ENCODE results near the gene HPS6. TPM values are rescaled to one million over a fixed set of nuclear protein-coding genes. Genes with fewer than 3 reads are reported as not detected.
"Not testable (repeated sequence)": the region's sequence is repeated elsewhere in the genome, so short reads cannot be mapped to it uniquely, and the experiment has no call there.

Gene HPS6
- total RNA-seq (10 to 100 TPM; 21.2 to 22.0 TPM), polyA plus RNA-seq (10 to 100 TPM; 14.6 to 22.0 (median 16.8) TPM), total RNA-seq (11.3 to 43.4 (median 36.2) reads per million in 6 experiments)

DNA sequence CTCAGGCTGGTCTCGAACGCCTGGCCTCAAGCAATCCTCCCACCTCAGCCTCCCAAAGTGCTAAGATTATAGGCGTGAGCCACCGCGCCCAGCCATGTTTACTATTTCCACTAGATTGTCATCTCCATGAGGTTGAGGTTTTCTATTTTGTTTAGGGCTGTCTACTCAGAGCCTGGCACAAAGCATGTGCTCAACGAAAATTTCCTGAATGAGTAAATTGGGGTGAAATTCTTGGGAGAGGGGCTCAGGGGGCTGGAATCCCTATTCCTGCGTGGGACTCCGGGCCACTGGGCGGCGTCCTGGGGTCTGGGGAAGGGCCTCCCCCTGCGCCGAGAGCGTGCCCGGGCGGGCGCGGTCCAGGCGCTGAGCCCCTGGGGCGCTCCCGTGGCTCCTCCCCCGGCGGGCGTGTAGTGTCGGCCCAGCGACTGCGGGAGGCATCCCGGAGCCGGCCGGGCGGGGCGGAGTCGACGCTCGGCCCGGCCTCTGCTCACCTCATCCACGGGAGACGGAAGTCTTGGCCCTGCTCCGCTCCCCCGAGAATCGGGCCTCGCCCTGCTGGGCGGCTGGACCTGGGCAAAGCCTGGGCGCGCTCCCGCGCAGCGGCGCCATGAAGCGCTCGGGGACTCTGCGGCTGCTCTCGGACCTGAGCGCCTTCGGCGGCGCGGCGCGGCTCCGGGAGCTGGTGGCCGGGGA lies at the start of gene HPS6:
TSS of gene HPS6 (plus strand) at position 482 of the 693 bp plus-strand sequence. CDS start at position 608, 126 bp downstream.
- POLR2A ChIA-PET, result interaction anchor here (0.9 to 3.9 kb wide), 6 partner anchors 9 to 185 kb away, joined by 3 to 25 read pairs (median 4); partner anchors contain the start of gene ARMH3
- Mint-ChIP-seq H3K9me3 (no peaks in the 10 kb centered on the region), H3K36me3 (peaks cover 0 to 8% (median 0%) of the 10 kb centered on the region in 3 donors), H3K4me1 (peaks cover 15 to 43% (median 38%) of the 10 kb centered on the region in 4 donors), H3K27ac (peak within 1 kb of the TSS; percentile 88 to 98 (median 96)), H3K27me3 (no peaks in the 10 kb centered on the region), H3K4me3 (peak within 1 kb of the TSS; percentile 80 to 92 (median 88))
- DNase-seq (peak; percentile 74 to 91 (median 80)), ATAC-seq (peak; percentile 96)

DNA sequence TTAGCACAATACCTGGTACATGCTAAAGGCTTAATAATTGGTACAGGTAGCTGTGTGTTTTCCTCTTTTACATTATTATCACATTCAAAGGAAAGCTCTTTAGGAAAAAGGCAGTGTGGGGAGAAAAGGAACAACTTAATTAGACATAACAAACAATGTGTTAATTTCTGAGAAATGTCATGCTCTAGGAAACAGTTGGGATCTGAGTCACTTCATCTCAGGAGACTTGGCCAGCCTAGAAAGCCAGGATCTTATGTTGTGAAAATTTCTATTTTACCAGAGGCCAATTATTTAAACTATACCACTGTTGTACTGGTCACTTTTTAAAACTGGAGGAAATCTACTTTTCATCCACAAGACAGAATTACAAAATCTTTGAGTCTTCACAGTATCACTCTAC lies 48.7 kb upstream of the HPS6 start:
- H3K4me1 Mint-ChIP-seq, result peaks cover 0 to 4% (median 2%) of the 10 kb centered on the region in 4 donors
- H3K9me3 Mint-ChIP-seq, result peaks cover 0 to 2% (median 0%) of the 10 kb centered on the region in 9 donors
- POLR2A ChIA-PET, result no interaction called here
- H3K36me3 Mint-ChIP-seq, result peaks cover 0 to 73% (median 16%) of the 10 kb centered on the region in 3 donors
- H3K27me3 Mint-ChIP-seq, result no peaks in the 10 kb centered on the region
- no peak overlapping the region for H3K4me3 Mint-ChIP-seq
- DNase-seq, result no peak
- H3K27ac Mint-ChIP-seq, result peak overlapping the region in 2 of 10 donors; percentile 24 to 67
- ATAC-seq, result no peak

GRCh38 chr10:102017295-102017694 lies 47.9 kb upstream of the HPS6 start:
- Mint-ChIP-seq H3K4me3 (no peak overlapping the region), H3K27ac (peak overlapping the region in 2 of 10 donors; percentile 10 to 67), H3K36me3 (peaks cover 4 to 74% (median 22%) of the 10 kb centered on the region in 3 donors), H3K4me1 (peaks cover 0 to 4% (median 2%) of the 10 kb centered on the region in 4 donors), H3K27me3 (no peaks in the 10 kb centered on the region), H3K9me3 (peaks cover 0 to 3% (median 0%) of the 10 kb centered on the region in 9 donors)
- DNase-seq, result no peak
- POLR2A ChIA-PET, result no interaction called here
- ATAC-seq, result no peak

- POLR2A ChIA-PET, result interaction anchor here (0.6 to 0.7 kb wide), 4 partner anchors 12 to 471 kb away, joined by 3 to 4 read pairs (median 4); no protein-coding TSS in a partner anchor
- H3K4me1 Mint-ChIP-seq, result peaks cover 0 to 8% (median 2%) of the 10 kb centered on the region in 4 donors
- H3K27me3 Mint-ChIP-seq, result no peaks in the 10 kb centered on the region
- peak overlapping the region in 1 of 10 donors; percentile 15 for H3K27ac Mint-ChIP-seq
- DNase-seq, result no peak
- H3K9me3 Mint-ChIP-seq, result peaks cover 0 to 3% (median 0%) of the 10 kb centered on the region in 9 donors
- H3K36me3 Mint-ChIP-seq, result peaks cover 10 to 81% (median 33%) of the 10 kb centered on the region in 3 donors
- H3K4me3 Mint-ChIP-seq, result no peak overlapping the region
- no peak for ATAC-seq
Observed at GRCh38 chr10:102020938-102021337, 44.2 kb upstream of the HPS6 start.

GRCh38 chr10:102024799-102025198 lies 40.4 kb upstream of the HPS6 start:
- H3K27me3 Mint-ChIP-seq, result no peaks in the 10 kb centered on the region
- H3K4me1 Mint-ChIP-seq, result peaks cover 0 to 8% (median under 1%) of the 10 kb centered on the region in 4 donors
- ATAC-seq (no peak), DNase-seq (no peak)
- H3K27ac Mint-ChIP-seq, result no peak overlapping the region
- H3K9me3 Mint-ChIP-seq, result peaks cover 0 to 3% (median 0%) of the 10 kb centered on the region in 9 donors
- POLR2A ChIA-PET, result no interaction called here
- no peak overlapping the region for H3K4me3 Mint-ChIP-seq
- peaks cover 10 to 83% (median 28%) of the 10 kb centered on the region in 3 donors for H3K36me3 Mint-ChIP-seq

DNA sequence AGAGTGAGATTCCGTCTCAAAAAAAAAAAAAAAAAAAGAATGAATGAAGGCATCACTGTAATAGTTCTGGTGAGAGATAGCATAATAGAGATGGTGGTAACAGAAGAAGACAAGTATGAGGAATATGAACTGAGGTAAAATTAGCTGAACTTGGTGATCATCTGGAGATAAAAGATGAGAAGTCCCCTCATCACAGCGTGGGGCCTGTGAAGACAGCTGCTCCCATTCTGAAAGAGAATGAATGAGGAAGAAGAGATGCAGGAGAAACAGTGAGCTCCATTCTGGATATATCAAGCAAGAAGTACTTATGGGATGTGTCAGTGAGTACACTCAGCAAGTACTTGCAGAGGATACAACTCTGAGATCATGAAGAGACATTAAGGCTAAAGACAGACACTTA lies 37.9 kb upstream of the HPS6 start:
- ATAC-seq, result no peak
- Mint-ChIP-seq H3K4me1 (peaks cover 0 to 4% (median 0%) of the 10 kb centered on the region in 4 donors), H3K36me3 (peaks cover 6 to 91% (median 22%) of the 10 kb centered on the region in 3 donors), H3K4me3 (no peak overlapping the region), H3K27me3 (no peaks in the 10 kb centered on the region), H3K9me3 (no peaks in the 10 kb centered on the region), H3K27ac (peak overlapping the region in 2 of 10 donors; percentile 6 to 10)
- POLR2A ChIA-PET, result interaction anchor here (0.7 kb wide), 2 partner anchors 14 to 92 kb away, joined by 5 to 6 read pairs; no protein-coding TSS in a partner anchor
- no peak for DNase-seq

DNA sequence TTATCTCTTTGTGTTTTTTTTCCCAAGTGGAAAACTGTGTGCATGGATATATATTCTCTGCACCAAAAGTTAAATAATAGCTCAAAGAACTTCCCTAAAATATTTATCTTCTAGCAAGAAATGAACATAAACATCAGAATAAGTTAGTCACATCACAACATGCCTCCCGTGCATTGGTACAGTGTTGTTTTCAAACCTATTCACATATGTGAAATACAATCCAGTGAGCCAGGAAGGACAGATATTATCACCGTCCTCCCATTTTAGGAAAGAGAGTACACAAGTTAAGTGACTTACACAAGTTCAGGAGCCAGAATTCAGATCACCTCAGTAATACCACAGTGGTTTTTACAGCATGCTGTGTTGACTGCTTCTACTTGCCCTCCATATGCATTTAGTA lies 31.4 kb upstream of the HPS6 start:
- Mint-ChIP-seq H3K27me3 (no peaks in the 10 kb centered on the region), H3K4me1 (no peaks in the 10 kb centered on the region), H3K4me3 (no peak overlapping the region), H3K9me3 (no peaks in the 10 kb centered on the region), H3K36me3 (peaks cover 0 to 79% (median 27%) of the 10 kb centered on the region in 3 donors), H3K27ac (no peak overlapping the region)
- ATAC-seq (no peak), DNase-seq (no peak)
- POLR2A ChIA-PET, result no interaction called here

GRCh38 chr10:102035807-102036206 lies 29.3 kb upstream of the HPS6 start:
- ATAC-seq, H3K4me3 Mint-ChIP-seq, H3K27ac Mint-ChIP-seq, POLR2A ChIA-PET, H3K4me1 Mint-ChIP-seq, H3K27me3 Mint-ChIP-seq, H3K9me3 Mint-ChIP-seq, DNase-seq: not testable (repeated sequence)
- H3K36me3 Mint-ChIP-seq, result peaks cover 0 to 79% (median 25%) of the 10 kb centered on the region in 3 donors

DNA sequence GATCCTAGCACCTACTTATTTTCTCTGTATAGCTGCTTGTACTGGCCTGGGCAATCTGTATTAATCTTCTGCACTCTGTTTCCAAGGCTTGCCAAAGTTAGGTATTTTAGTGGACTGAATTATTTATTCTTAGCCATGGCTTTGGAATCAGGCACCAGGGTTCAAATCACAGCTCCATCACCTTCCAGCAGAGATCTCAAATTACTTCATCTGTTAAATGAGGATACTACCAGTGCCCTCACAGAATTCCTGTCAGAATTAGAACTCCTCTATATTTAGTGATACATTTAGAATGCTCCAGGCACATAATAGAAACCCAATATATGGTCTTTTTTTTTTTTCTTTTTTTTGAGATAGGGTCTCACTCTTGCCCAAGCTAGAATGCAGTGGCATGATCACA lies 26.7 kb upstream of the HPS6 start:
- POLR2A ChIA-PET, result no interaction called here
- Mint-ChIP-seq H3K4me1 (peaks cover 6 to 21% (median 16%) of the 10 kb centered on the region in 4 donors), H3K36me3 (peaks cover 0 to 53% (median 12%) of the 10 kb centered on the region in 3 donors), H3K27ac (no peak overlapping the region), H3K27me3 (no peaks in the 10 kb centered on the region), H3K9me3 (no peaks in the 10 kb centered on the region), H3K4me3 (no peak overlapping the region)
- ATAC-seq, result no peak
- DNase-seq, result no peak

GRCh38 chr10:102040305-102041050 lies 24.7 kb upstream of the HPS6 start:
- POLR2A ChIA-PET, result interaction anchor here (0.6 kb wide), 1 partner anchor 220 kb away, joined by 9 read pairs; no protein-coding TSS in a partner anchor
- H3K27me3 Mint-ChIP-seq, result no peaks in the 10 kb centered on the region
- DNase-seq (no peak), ATAC-seq (no peak)
- H3K27ac Mint-ChIP-seq, result no peak overlapping the region
- peaks cover 12 to 35% (median 30%) of the 10 kb centered on the region in 4 donors for H3K4me1 Mint-ChIP-seq
- H3K9me3 Mint-ChIP-seq, result no peaks in the 10 kb centered on the region
- peaks cover 0 to 40% (median 12%) of the 10 kb centered on the region in 3 donors for H3K36me3 Mint-ChIP-seq
- H3K4me3 Mint-ChIP-seq, result no peak overlapping the region

DNA sequence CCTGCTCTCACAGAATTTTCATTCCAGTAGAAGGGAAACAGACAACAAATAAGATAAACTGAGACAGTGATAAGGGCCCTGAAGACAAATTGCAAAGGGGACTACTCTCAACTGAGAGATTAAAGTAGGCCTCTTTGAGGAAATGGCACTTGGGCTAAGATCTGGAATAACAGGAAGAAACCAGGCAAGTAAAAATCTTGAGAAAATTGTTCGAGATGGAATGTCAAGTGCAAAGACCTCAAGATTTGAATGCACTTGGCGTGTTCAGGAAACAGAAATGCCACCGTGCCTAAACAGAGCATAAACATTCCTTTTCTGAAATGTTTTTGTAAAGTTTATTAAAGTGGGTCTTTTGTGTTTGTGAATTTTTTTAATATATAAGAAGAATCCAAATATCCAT lies 19.9 kb upstream of the HPS6 start:
- peaks cover 28 to 70% (median 57%) of the 10 kb centered on the region in 4 donors for H3K4me1 Mint-ChIP-seq
- no peak for ATAC-seq
- no peaks in the 10 kb centered on the region for H3K27me3 Mint-ChIP-seq
- DNase-seq, result no peak
- peaks cover 0 to 9% (median 0%) of the 10 kb centered on the region in 3 donors for H3K36me3 Mint-ChIP-seq
- POLR2A ChIA-PET, result no interaction called here
- H3K9me3 Mint-ChIP-seq, result no peaks in the 10 kb centered on the region
- H3K4me3 Mint-ChIP-seq, result no peak overlapping the region
- H3K27ac Mint-ChIP-seq, result peak overlapping the region in 1 of 10 donors; percentile 24

DNA sequence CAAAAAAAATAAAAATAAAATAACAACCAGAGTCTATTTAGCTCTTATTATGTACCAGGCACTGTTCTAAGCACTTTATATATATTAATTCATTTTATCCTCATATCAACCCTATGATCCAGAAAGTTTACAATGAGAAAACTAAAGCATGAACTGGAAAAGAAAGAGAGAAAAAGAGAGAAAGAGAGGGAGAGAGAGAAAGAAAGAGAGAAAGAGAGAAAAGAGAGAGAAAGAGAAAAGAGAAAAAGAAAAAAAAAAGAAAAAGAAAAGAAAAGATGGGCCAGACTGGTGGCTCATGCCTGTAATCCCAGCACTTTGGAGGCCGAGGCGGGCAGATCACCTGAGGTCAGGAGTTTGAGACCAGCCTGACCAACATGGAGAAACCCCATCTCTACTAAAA lies 19.1 kb upstream of the HPS6 start:
- Mint-ChIP-seq H3K9me3 (no peaks in the 10 kb centered on the region), H3K36me3 (peaks cover 0 to 6% (median 0%) of the 10 kb centered on the region in 3 donors), H3K4me1 (peaks cover 28 to 69% (median 56%) of the 10 kb centered on the region in 4 donors), H3K27ac (peak overlapping the region in 2 of 10 donors; percentile 24 to 35), H3K4me3 (no peak overlapping the region), H3K27me3 (no peaks in the 10 kb centered on the region)
- DNase-seq (no peak), ATAC-seq (no peak)
- POLR2A ChIA-PET, result no interaction called here
